OCI-LY7 (cell line): ENCODE measurements around the gene POLA1. TPM values are rescaled to one million over a fixed set of nuclear protein-coding genes. Genes with fewer than 3 reads are reported as not detected.
A peak's percentile ranks its signal among the peaks of the same experiment; 100 is the strongest.

Experiments
- BruUV-seq: library from RNA; stranded (reverse); fragments of 400-500 nt; replicated peaks from 2 replicates; lab custom pipeline; 2021; lab: Mats Ljungman, UMichigan
- CTCF ChIA-PET: fragments of 300-600 bp; sonication (Branson Sonifier 250); formaldehyde crosslinking; loops from one replicate; lab custom pipeline; 2022; ENCODE audit warnings: antibody characterized with exemption; ENCODE audit not compliant: unreplicated experiment; lab: Charles Lee
- POLR2A ChIA-PET: fragments of 300-600 bp; sonication (Branson Sonifier 250); formaldehyde crosslinking; loops from one replicate; lab custom pipeline; 2022; ENCODE audit warnings: antibody characterized with exemption; lab: Charles Lee
- DNase-seq: peaks from one replicate; pipeline ENCODE4 v3.0.0-alpha.2; 2015; ENCODE audit warnings: low spot score
- H2AFZ ChIP-seq: fragments of 200-600 bp; sonication (generic), shearing (Covaris generic); 2 replicates; pipeline ENCODE4 v1.6.1; 2014; ENCODE audit warnings: mild to moderate bottlenecking, antibody characterized with exemption, low read length, moderate library complexity
- H3K27ac ChIP-seq: fragments of 200-600 bp; sonication (generic); 2 replicates; pipeline ENCODE4 v1.5.1; 2014; ENCODE audit warnings: mixed run types, low read depth, mild to moderate bottlenecking, moderate library complexity, low read length, inconsistent platforms; ENCODE audit not compliant: poor library complexity, severe bottlenecking
- H3K36me3 ChIP-seq: fragments of 200-600 bp; sonication (generic); 2 replicates; pipeline ENCODE4 v1.6.1; 2014; ENCODE audit warnings: mild to moderate bottlenecking, antibody characterized with exemption, low read length, moderate library complexity, mixed read lengths; ENCODE audit not compliant: insufficient read depth
- H3K4me1 ChIP-seq: fragments of 200-600 bp; sonication (generic); 2 replicates; pipeline ENCODE4 v1.5.1; 2014; ENCODE audit warnings: mild to moderate bottlenecking, low read length; ENCODE audit not compliant: insufficient read depth, poor library complexity, severe bottlenecking
- H3K4me2 ChIP-seq: fragments of 200-600 bp; sonication (generic); 2 replicates; pipeline ENCODE4 v1.6.1; 2014; ENCODE audit warnings: mild to moderate bottlenecking, low read length
- H3K4me3 ChIP-seq: fragments of 200-600 bp; sonication (generic); 2 replicates; pipeline ENCODE4 v1.5.1; 2014; ENCODE audit warnings: mild to moderate bottlenecking, low read depth, low read length; ENCODE audit not compliant: poor library complexity, severe bottlenecking
- H3K79me2 ChIP-seq: fragments of 200-600 bp; sonication (generic); 2 replicates; pipeline ENCODE4 v1.6.1; 2016; ENCODE audit warnings: low read depth, mild to moderate bottlenecking, low read length, moderate library complexity, mixed read lengths; ENCODE audit not compliant: insufficient read depth
- H3K9me2 ChIP-seq: fragments of 200-600 bp; sonication (generic); 2 replicates; pipeline ENCODE4 v1.6.1; 2016; ENCODE audit warnings: mild to moderate bottlenecking, low read length, mixed read lengths; ENCODE audit not compliant: insufficient read depth
- H3K9me3 ChIP-seq: fragments of 200-600 bp; sonication (generic); 2 replicates; pipeline ENCODE4 v1.6.1; 2014; ENCODE audit warnings: mild to moderate bottlenecking, mixed run types, low read length, mixed read lengths
- H4K20me1 ChIP-seq: fragments of 200-600 bp; sonication (generic); 2 replicates; pipeline ENCODE4 v1.6.1; 2014; ENCODE audit warnings: mild to moderate bottlenecking, antibody characterized with exemption, low read length, moderate library complexity, mixed read lengths; ENCODE audit not compliant: insufficient read depth
- CTCF ChIP-seq: fragments of 200-600 bp; sonication (generic); conservative IDR thresholded peaks from 2 replicates; pipeline ENCODE4 v1.5.1; 2014; ENCODE audit warnings: mild to moderate bottlenecking, antibody characterized with exemption, low read length, moderate library complexity, mixed read lengths
- EZH2phosphoT487 ChIP-seq: fragments of 200-600 bp; sonication (generic); IDR thresholded peaks from 2 replicates; pipeline ENCODE4 v1.6.1; 2018; ENCODE audit warnings: low read depth, borderline replicate concordance, mild to moderate bottlenecking, mixed run types, antibody characterized with exemption, low read length, moderate library complexity, mixed read lengths
- intact Hi-C: fragments of 100-400 bp; cut with micrococcal nuclease; formaldehyde crosslinking; loops from one replicate; pipeline ENCODE4 v1.10.0; 2022; ENCODE audit not compliant: unreplicated experiment
- total RNA-seq, 2 experiments: library from RNA; depleted of rRNA in 1 of 2; stranded (reverse); fragments of >200 nt in 1 of 2; shearing (Covaris generic) in 1 of 2; gene quantifications; 2 replicates each; pipeline ENCODE4 v1.2.3, GENCODE V29; 2014 to 2022

Gene POLA1
- total RNA-seq, 2 experiments from 2014 or later = 58.0 to 65.1 TPM

GRCh38 chrX:24837966-24838365 lies 144.2 kb downstream of the POLA1 start:
- no TSS peak for BruUV-seq
- Histone ChIP-seq H3K36me3 (peaks cover 80% of the 10 kb centered on the region), H3K27ac (peak overlapping the region; percentile 35), H3K9me3 (no peaks in the 10 kb centered on the region), H2AFZ (no peak overlapping the region), H3K9me2 (no peaks in the 10 kb centered on the region), H3K4me2 (no peak overlapping the region), H3K79me2 (peaks cover 8% of the 10 kb centered on the region; the same call in 1 of the 2 replicates), H3K4me3 (no peak overlapping the region), H3K4me1 (peaks cover 16% of the 10 kb centered on the region), H4K20me1 (peaks cover 15% of the 10 kb centered on the region; the same call in 1 of the 2 replicates)
- no peak for DNase-seq
- CTCF ChIA-PET = interaction anchor here (1.0 kb wide), 1 partner anchor 183 kb away, joined by 3 read pairs; no protein-coding TSS in a partner anchor
- TF ChIP-seq EZH2phosphoT487 (no peak), CTCF (no peak)
- intact Hi-C loops = loop anchor here (2.0 kb wide), 1 partner anchor 183 kb away; no protein-coding TSS in a partner anchor
- POLR2A ChIA-PET = interaction anchor here (1.4 to 2.0 kb wide), 3 partner anchors 10 to 23 kb away, joined by 3 to 6 read pairs (median 4); no protein-coding TSS in a partner anchor

GRCh38 chrX:24838629-24839028 lies 144.9 kb downstream of the POLA1 start:
- Histone ChIP-seq H3K9me3 (no peaks in the 10 kb centered on the region), H2AFZ (no peak overlapping the region), H3K4me1 (peaks cover 16% of the 10 kb centered on the region), H3K4me2 (no peak overlapping the region), H3K4me3 (no peak overlapping the region), H3K79me2 (peaks cover 8% of the 10 kb centered on the region; the same call in 1 of the 2 replicates), H3K9me2 (no peaks in the 10 kb centered on the region), H3K27ac (peak overlapping the region; percentile 35), H3K36me3 (peaks cover 81% of the 10 kb centered on the region), H4K20me1 (peaks cover 15% of the 10 kb centered on the region; the same call in 1 of the 2 replicates)
- BruUV-seq = no TSS peak
- DNase-seq = peak; percentile 35
- intact Hi-C loops = loop anchor here (2.0 kb wide), 1 partner anchor 182 kb away; no protein-coding TSS in a partner anchor
- TF ChIP-seq EZH2phosphoT487 (no peak), CTCF (peak; percentile 79)
- POLR2A ChIA-PET = interaction anchor here (0.8 to 2.0 kb wide), 5 partner anchors 11 to 85 kb away, joined by 3 to 6 read pairs (median 3); no protein-coding TSS in a partner anchor
- CTCF ChIA-PET = interaction anchor here (0.6 to 1.0 kb wide), 2 partner anchors 64 to 182 kb away, joined by 3 read pairs; no protein-coding TSS in a partner anchor

GRCh38 chrX:24839331-24839730 lies 145.6 kb downstream of the POLA1 start:
- Histone ChIP-seq H3K36me3 (peaks cover 85% of the 10 kb centered on the region), H3K4me2 (0 out of 2 replicates have a peak overlapping the region, but pooled peaks have one; percentile 20), H3K9me3 (no peaks in the 10 kb centered on the region), H3K27ac (no peak overlapping the region), H4K20me1 (peaks cover 15% of the 10 kb centered on the region; the same call in 1 of the 2 replicates), H2AFZ (no peak overlapping the region), H3K79me2 (peaks cover 8% of the 10 kb centered on the region; the same call in 1 of the 2 replicates), H3K4me3 (no peak overlapping the region), H3K9me2 (no peaks in the 10 kb centered on the region), H3K4me1 (peaks cover 16% of the 10 kb centered on the region)
- no peak for TF ChIP-seq EZH2phosphoT487
- no peak for TF ChIP-seq CTCF
- DNase-seq = peak; percentile 34
- ChIA-PET CTCF (no interaction called here), POLR2A (interaction anchor here (0.8 to 2.0 kb wide), 8 partner anchors 9 to 181 kb away, joined by 3 to 6 read pairs (median 3); no protein-coding TSS in a partner anchor)
- intact Hi-C loops = loop anchor here (2.0 kb wide), 1 partner anchor 181 kb away; no protein-coding TSS in a partner anchor
- no TSS peak for BruUV-seq
